H9 (cell line): ENCODE data around the gene FCER1G. TPM values are rescaled to one million over a fixed set of nuclear protein-coding genes. Genes with fewer than 3 reads are reported as not detected.

Experiments
- DNase-seq: peaks from one replicate; pipeline ENCODE4 v3.0.0-alpha.2; 2017
- H2AFZ ChIP-seq: one replicate; pipeline ENCODE4 v1.6.1; 2013; ENCODE audit warnings: mild to moderate bottlenecking, low read length, control low read depth, moderate library complexity
- H2AK5ac ChIP-seq: 2 replicates; pipeline ENCODE4 v1.6.1; 2013; ENCODE audit warnings: low read length, control low read depth, mixed read lengths; ENCODE audit not compliant: insufficient read length
- H2BK120ac ChIP-seq: one replicate; pipeline ENCODE4 v1.6.1; 2013; ENCODE audit warnings: low read depth, mild to moderate bottlenecking, low read length, control low read depth, inconsistent platforms; ENCODE audit not compliant: poor library complexity, severe bottlenecking
- H2BK12ac ChIP-seq: 2 replicates; pipeline ENCODE4 v1.6.1; 2013; ENCODE audit warnings: low read length, control low read depth, mixed read lengths, low read depth; ENCODE audit not compliant: insufficient read length
- H2BK15ac ChIP-seq: 2 replicates; pipeline ENCODE4 v1.6.1; 2013; ENCODE audit warnings: low read depth, low read length, control low read depth
- H2BK20ac ChIP-seq: one replicate; pipeline ENCODE4 v1.6.1; 2013; ENCODE audit warnings: low read depth, mild to moderate bottlenecking, low read length, control low read depth, inconsistent platforms; ENCODE audit not compliant: poor library complexity, severe bottlenecking
- H2BK5ac ChIP-seq: 2 replicates; pipeline ENCODE4 v1.6.1; 2013; ENCODE audit warnings: low read length, control low read depth, mixed read lengths; ENCODE audit not compliant: insufficient read length
- H3K14ac ChIP-seq: 2 replicates; pipeline ENCODE4 v1.6.1; 2013; ENCODE audit warnings: low read length, control low read depth; ENCODE audit not compliant: insufficient read depth
- H3K18ac ChIP-seq: 2 replicates; pipeline ENCODE4 v1.6.1; 2013; ENCODE audit warnings: low read depth, mild to moderate bottlenecking, mixed read lengths, low read length, control low read depth; ENCODE audit not compliant: insufficient read length
- H3K23ac ChIP-seq: 2 replicates; pipeline ENCODE4 v1.6.1; 2013; ENCODE audit warnings: low read length, control low read depth, mixed read lengths, low read depth; ENCODE audit not compliant: insufficient read length
- H3K23me2 ChIP-seq: 2 replicates; pipeline ENCODE4 v1.6.1; 2013; ENCODE audit warnings: low read depth, mild to moderate bottlenecking, mixed read lengths, low read length, control low read depth; ENCODE audit not compliant: insufficient read length, poor library complexity, severe bottlenecking
- H3K27ac ChIP-seq: 2 replicates; pipeline ENCODE4 v1.5.1; 2013; ENCODE audit warnings: low read length, control low read depth, mixed read lengths, low read depth; ENCODE audit not compliant: insufficient read length
- H3K27me3 ChIP-seq: 2 replicates; pipeline ENCODE4 v1.6.1; 2013; ENCODE audit warnings: low read length, control low read depth, inconsistent platforms; ENCODE audit not compliant: insufficient read depth
- H3K4ac ChIP-seq: 2 replicates; pipeline ENCODE4 v1.6.1; 2013; ENCODE audit warnings: low read depth, mild to moderate bottlenecking, control low read depth, inconsistent platforms, low read length, moderate library complexity
- H3K4me1 ChIP-seq: 2 replicates; pipeline ENCODE4 v1.6.1; 2013; ENCODE audit warnings: low read length, control low read depth, inconsistent platforms; ENCODE audit not compliant: insufficient read depth
- H3K4me2 ChIP-seq: 2 replicates; pipeline ENCODE4 v1.6.1; 2013; ENCODE audit warnings: low read length, control low read depth, mixed read lengths; ENCODE audit not compliant: insufficient read length, insufficient read depth
- H3K56ac ChIP-seq: 2 replicates; pipeline ENCODE4 v1.6.1; 2013; ENCODE audit warnings: low read depth, mild to moderate bottlenecking, mixed read lengths, low read length, control low read depth; ENCODE audit not compliant: insufficient read length
- H3K79me1 ChIP-seq: 2 replicates; pipeline ENCODE4 v1.6.1; 2013; ENCODE audit warnings: low read depth, mild to moderate bottlenecking, moderate library complexity, low read length, control low read depth, inconsistent platforms; ENCODE audit not compliant: insufficient read depth, poor library complexity, severe bottlenecking
- H3K79me2 ChIP-seq: 2 replicates; pipeline ENCODE4 v1.6.1; 2013; ENCODE audit warnings: low read length, control low read depth, inconsistent platforms; ENCODE audit not compliant: insufficient read depth
- H3K9ac ChIP-seq: 2 replicates; pipeline ENCODE4 v1.6.1; 2013; ENCODE audit warnings: low read length, control low read depth, mixed read lengths; ENCODE audit not compliant: insufficient read length; ENCODE audit errors: extremely low read depth
- H3K9me3 ChIP-seq: one replicate; pipeline ENCODE4 v1.6.1; 2013; ENCODE audit warnings: low read depth, low read length, inconsistent platforms; ENCODE audit not compliant: control insufficient read depth
- H3T11ph ChIP-seq: one replicate; pipeline ENCODE4 v1.6.1; 2013; ENCODE audit warnings: mild to moderate bottlenecking, low read length, control low read depth, inconsistent platforms
- H4K20me1 ChIP-seq: one replicate; pipeline ENCODE4 v1.6.1; 2013; ENCODE audit not compliant: control insufficient read depth, insufficient read length, insufficient read depth
- H4K5ac ChIP-seq: 2 replicates; pipeline ENCODE4 v1.6.1; 2013; ENCODE audit warnings: low read depth, mild to moderate bottlenecking, mixed read lengths, low read length, control low read depth; ENCODE audit not compliant: insufficient read length
- H4K8ac ChIP-seq: replicated peaks from 2 replicates; pipeline ENCODE4 v1.6.1; 2013; ENCODE audit warnings: low read length, control low read depth, mixed read lengths, low read depth; ENCODE audit not compliant: insufficient read length
- H4K91ac ChIP-seq: 2 replicates; pipeline ENCODE4 v1.6.1; 2013; ENCODE audit warnings: low read depth, mild to moderate bottlenecking, moderate library complexity, mixed read lengths, low read length, control low read depth; ENCODE audit not compliant: insufficient read length
- H3K27ac Mint-ChIP-seq, 3 experiments: 2 replicates in 2 of 3; 3 replicates in 1 of 3; pipeline ENCODE4 v1.8.0; 2020 to 2021; ENCODE audit warnings: mixed read lengths in 3 of 3, mild to moderate bottlenecking in 1 of 3, moderate library complexity in 1 of 3
- H3K27me3 Mint-ChIP-seq: 2 replicates; pipeline ENCODE4 v1.8.0; 2021; ENCODE audit warnings: low read depth, mild to moderate bottlenecking, moderate library complexity, mixed read lengths
- H3K36me3 Mint-ChIP-seq, 3 experiments: 2 replicates in 2 of 3; 3 replicates in 1 of 3; pipeline ENCODE4 v1.8.0; 2020 to 2021; ENCODE audit warnings: low read depth in 3 of 3, mixed read lengths in 3 of 3; ENCODE audit not compliant: insufficient read depth in 1 of 3
- H3K4me1 Mint-ChIP-seq, 2 experiments: 2 replicates each; pipeline ENCODE4 v1.8.0; 2020; ENCODE audit warnings: mixed read lengths in 2 of 2
- H3K4me3 Mint-ChIP-seq, 2 experiments: 2 replicates in 1 of 2; 3 replicates in 1 of 2; pipeline ENCODE4 v1.8.0; 2020 to 2021; ENCODE audit warnings: mild to moderate bottlenecking in 2 of 2, mixed read lengths in 2 of 2, moderate library complexity in 1 of 2
- H3K9me3 Mint-ChIP-seq, 2 experiments: 2 replicates in 1 of 2; 3 replicates in 1 of 2; pipeline ENCODE4 v1.8.0; 2020; ENCODE audit warnings: mild to moderate bottlenecking in 2 of 2, mixed read lengths in 2 of 2, moderate library complexity in 1 of 2
- CTCF ChIP-seq: fragments of 200-600 bp; sonication (generic); conservative IDR thresholded peaks from 3 replicates; pipeline ENCODE4 v1.8.0; 2021; ENCODE audit warnings: antibody characterized with exemption, mild to moderate bottlenecking
- WGBS: extraction: QIAGEN DNeasy Blood & Tissue Kit; methylation state at CpG from one replicate; pipeline ENCODE4 v1.1.7; 2013; ENCODE audit warnings: missing lambda C conversion rate, low lambda C conversion rate, mixed read lengths; ENCODE audit not compliant: insufficient read length; ENCODE audit errors: extremely low coverage; 5-methylcytosine and 5-hydroxymethylcytosine counted together
- total RNA-seq: library from RNA; stranded (reverse); gene quantifications from 2 replicates; pipeline ENCODE4 v1.2.1, GENCODE V29; 2021

The FCER1G gene
- total RNA-seq, 1 experiment from 2014 or later = 0.90 TPM

GRCh38 chr1:161173711-161174110 is 41.4 kb upstream of the FCER1G start:
- no peak overlapping the region for H2AK5ac ChIP-seq
- no peaks in the 10 kb centered on the region for H4K20me1 ChIP-seq
- peaks cover 25 to 62% (median 62%) of the 10 kb centered on the region in 3 experiments; a peak in 6 of 7 replicates for H3K36me3 Mint-ChIP-seq
- no peak overlapping the region for H3T11ph ChIP-seq
- H3K4ac ChIP-seq = no peak overlapping the region
- H3K4me1 ChIP-seq = no peaks in the 10 kb centered on the region; the same call in 1 of the 2 replicates
- no peak for DNase-seq
- H4K91ac ChIP-seq = no peak overlapping the region
- H3K9ac ChIP-seq = no peak overlapping the region
- H3K4me3 Mint-ChIP-seq = no peak overlapping the region
- H4K8ac ChIP-seq = no peak overlapping the region
- H2AFZ ChIP-seq = no peak overlapping the region
- H3K18ac ChIP-seq = no peak overlapping the region
- TF ChIP-seq CTCF = no peak
- H2BK5ac ChIP-seq = no peak overlapping the region
- no peak overlapping the region for H3K14ac ChIP-seq
- no peak overlapping the region for H3K4me2 ChIP-seq
- H3K23ac ChIP-seq = no peak overlapping the region
- peaks cover 6% of the 10 kb centered on the region for H3K23me2 ChIP-seq
- H3K9me3 Mint-ChIP-seq = no peaks in the 10 kb centered on the region
- no peak overlapping the region for H4K5ac ChIP-seq
- H3K27me3 ChIP-seq = no peaks in the 10 kb centered on the region
- peaks cover 19 to 21% of the 10 kb centered on the region in 2 experiments for H3K4me1 Mint-ChIP-seq
- no peaks in the 10 kb centered on the region for H3K9me3 ChIP-seq
- no CpG with 5 or more reads among the region's 11 CpGs for WGBS
- H2BK12ac ChIP-seq = no peak overlapping the region
- H3K27me3 Mint-ChIP-seq = no peaks in the 10 kb centered on the region; the same call in 1 of the 2 replicates
- H3K79me2 ChIP-seq = no peaks in the 10 kb centered on the region
- H3K27ac ChIP-seq = no peak overlapping the region
- H3K56ac ChIP-seq = no peak overlapping the region
- H2BK120ac ChIP-seq = no peak overlapping the region
- no peak overlapping the region for H2BK15ac ChIP-seq
- no peak overlapping the region for H2BK20ac ChIP-seq
- no peak overlapping the region for H3K27ac Mint-ChIP-seq
- H3K79me1 ChIP-seq = no peaks in the 10 kb centered on the region
